B cell (primary cell): ENCODE measurements around the gene CXCL13. TPM values are rescaled to one million over a fixed set of nuclear protein-coding genes. Genes with fewer than 3 reads are reported as not detected.

ENCODE experiments used
- ATAC-seq: fragments of 200-7000 bp; cut with Tn5 transposase; one replicate; pipeline ENCODE4 v1.10.0; 2021; ENCODE audit warnings: low read depth, mild to moderate bottlenecking, moderate number of reproducible peaks, moderate library complexity
- CTCF ChIA-PET: fragments of 350-600 bp; sonication (Branson Sonifier 250); formaldehyde crosslinking; loops from one replicate; lab custom pipeline; 2021; ENCODE audit warnings: antibody characterized with exemption, inconsistent platforms; lab: Charles Lee
- POLR2A ChIA-PET: fragments of 350-600 bp; sonication (Branson Sonifier 250); formaldehyde crosslinking; loops from one replicate; lab custom pipeline; 2021; ENCODE audit warnings: antibody characterized with exemption; lab: Charles Lee
- DNase-seq: peaks from one replicate; pipeline ENCODE4 v3.0.0; 2013
- H2AFZ ChIP-seq: 2 replicates; pipeline ENCODE4 v1.6.1; 2012; ENCODE audit warnings: mild to moderate bottlenecking, low read depth, low read length; ENCODE audit not compliant: insufficient read depth, poor library complexity, severe bottlenecking
- H3K27ac ChIP-seq, 2 donors: 1 replicate in 1 of 2; 2 replicates in 1 of 2; pipeline ENCODE4 v1.5.1; 2012 to 2013; ENCODE audit warnings: low read length in 2 of 2, mild to moderate bottlenecking in 2 of 2, moderate library complexity in 1 of 2
- H3K27me3 ChIP-seq, 4 experiments: fragments of 200-600 bp in 1 of 4; sonication (generic) in 1 of 4; replicated peaks in 1 of 4; 1 replicate in 2 of 4; 2 replicates in 2 of 4; pipeline versions ENCODE4 v1.6.1 to v1.7.0; 2013 to 2016; ENCODE audit warnings: low read length in 3 of 4, mild to moderate bottlenecking in 2 of 4, mixed read lengths in 1 of 4, moderate library complexity in 1 of 4; ENCODE audit not compliant: insufficient read depth in 4 of 4, control insufficient read depth in 3 of 4; ENCODE audit errors: control extremely low read depth in 1 of 4
- H3K36me3 ChIP-seq, 2 experiments: replicated peaks in 1 of 2; 1 replicate in 1 of 2; 2 replicates in 1 of 2; pipeline versions ENCODE4 v1.6.1 to v1.7.1; 2013; ENCODE audit warnings: low read length in 1 of 2; ENCODE audit not compliant: insufficient read depth in 2 of 2, control insufficient read depth in 1 of 2; ENCODE audit errors: control extremely low read depth in 1 of 2, extremely low read depth in 1 of 2
- H3K4me1 ChIP-seq, 2 donors: fragments of 200-600 bp in 1 of 2; sonication (generic) in 1 of 2; 1 replicate in 1 of 2; 2 replicates in 1 of 2; pipeline versions ENCODE4 v1.5.1 to v1.6.1; 2013 to 2017; ENCODE audit warnings: low read length in 2 of 2; ENCODE audit not compliant: control insufficient read depth in 2 of 2, insufficient read depth in 2 of 2
- H3K4me2 ChIP-seq: replicated peaks from 2 replicates; pipeline ENCODE3; 2012; ENCODE audit warnings: mild to moderate bottlenecking, low read depth, low read length; ENCODE audit not compliant: poor library complexity, severe bottlenecking
- H3K4me3 ChIP-seq, 5 experiments: fragments of 200-600 bp in 1 of 5; sonication (generic) in 1 of 5; 1 replicate in 3 of 5; 2 replicates in 2 of 5; pipeline versions ENCODE4 v1.5.1 to v1.7.0; 2011 to 2016; ENCODE audit warnings: low read length in 4 of 5, mild to moderate bottlenecking in 4 of 5, low read depth in 2 of 5, control low read depth in 1 of 5, moderate library complexity in 1 of 5; ENCODE audit not compliant: insufficient read depth in 1 of 5; ENCODE audit errors: control extremely low read depth in 1 of 5, extremely low read depth in 1 of 5
- H3K79me2 ChIP-seq: fragments of 200-600 bp; sonication (generic); one replicate; pipeline ENCODE4 v1.6.0; 2016; ENCODE audit warnings: low read length; ENCODE audit not compliant: control insufficient read depth, insufficient read depth
- H3K9ac ChIP-seq: fragments of 200-600 bp; sonication (generic); 2 replicates; pipeline ENCODE4 v1.6.1; 2017; ENCODE audit warnings: mild to moderate bottlenecking, low read length, moderate library complexity
- H3K9me3 ChIP-seq, 3 donors: one replicate each; pipeline versions ENCODE4 v1.6.1 to v1.7.1; 2013; ENCODE audit warnings: low read length in 2 of 3; ENCODE audit not compliant: control insufficient read depth in 2 of 3, insufficient read depth in 1 of 3; ENCODE audit errors: control extremely low read depth in 1 of 3
- H4K20me1 ChIP-seq: 2 replicates; pipeline ENCODE4 v1.6.0; 2012; ENCODE audit warnings: mild to moderate bottlenecking, low read length; ENCODE audit not compliant: insufficient read depth, control insufficient read depth, poor library complexity, severe bottlenecking
- H3K27ac Mint-ChIP-seq: one replicate; pipeline ENCODE4 v1.8.0; 2021; ENCODE audit warnings: mixed read lengths
- H3K27me3 Mint-ChIP-seq: one replicate; pipeline ENCODE4 v1.8.0; 2021; ENCODE audit warnings: mixed read lengths
- H3K4me1 Mint-ChIP-seq: one replicate; pipeline ENCODE4 v1.8.0; 2021; ENCODE audit warnings: mixed read lengths
- H3K4me3 Mint-ChIP-seq: one replicate; pipeline ENCODE4 v1.8.0; 2021; ENCODE audit warnings: mixed read lengths
- H3K9me3 Mint-ChIP-seq: one replicate; pipeline ENCODE4 v1.8.0; 2022; ENCODE audit warnings: mixed read lengths; ENCODE audit not compliant: insufficient read depth
- CTCF ChIP-seq: fragments of 200-600 bp; IDR thresholded peaks from one replicate; pipeline ENCODE4 v1.8.0; 2022; ENCODE audit warnings: antibody characterized with exemption, mild to moderate bottlenecking
- EZH2 ChIP-seq: IDR thresholded peaks from 2 replicates; pipeline ENCODE4 v1.6.1; 2012; ENCODE audit warnings: borderline replicate concordance, low read depth, mild to moderate bottlenecking, moderate library complexity, low read length; ENCODE audit not compliant: insufficient read depth, poor library complexity, severe bottlenecking
- WGBS: methylation state at CpG from one replicate; pipeline ENCODE4 v1.1.5; 2013; ENCODE audit warnings: missing lambda C conversion rate; ENCODE audit not compliant: insufficient coverage; 5-methylcytosine and 5-hydroxymethylcytosine counted together
- intact Hi-C: fragments of 100-400 bp; cut with micrococcal nuclease; formaldehyde crosslinking; loops from one replicate; pipeline ENCODE4 v1.10.0; 2022
- polyA plus RNA-seq: library from polyadenylated mRNA; depleted of rRNA; stranded (reverse); fragments of >200 nt; gene quantifications from 2 replicates; pipeline ENCODE4 v1.2.3, GENCODE V29; 2012
- total RNA-seq, 2 donors: library from RNA; stranded (reverse); fragments of 120-200 nt in 1 of 2; gene quantifications; 1 replicate in 1 of 2; 2 replicates in 1 of 2; pipeline versions ENCODE4 v1.2.3 to v1.2.4, GENCODE V29; 2013 to 2022

Gene CXCL13
- total and polyA plus RNA-seq, 2 donors (not counting 1 experiment from before 2014, with no cell fraction given) = not detected

- ChIA-PET CTCF (interaction anchor here (1.4 kb wide), 1 partner anchor 9 kb away, joined by 5 read pairs; no protein-coding TSS in a partner anchor), POLR2A (no interaction called here)
- no peak overlapping the region for H3K4me2 ChIP-seq
- no peak overlapping the region for H3K9ac ChIP-seq
- H3K4me3 ChIP-seq = no peak overlapping the region
- no peaks in the 10 kb centered on the region for H4K20me1 ChIP-seq
- no peak overlapping the region for H2AFZ ChIP-seq
- no peaks in the 10 kb centered on the region for H3K27me3 ChIP-seq
- Mint-ChIP-seq H3K4me3 (no peak overlapping the region), H3K9me3 (no peaks in the 10 kb centered on the region), H3K4me1 (no peaks in the 10 kb centered on the region), H3K27ac (no peak overlapping the region), H3K27me3 (peaks cover 4% of the 10 kb centered on the region)
- no peaks in the 10 kb centered on the region for H3K4me1 ChIP-seq
- no peak for TF ChIP-seq CTCF
- no peak for TF ChIP-seq EZH2
- intact Hi-C loops = no loop called here
- DNase-seq = no peak
- no peaks in the 10 kb centered on the region for H3K36me3 ChIP-seq
- 70% methylated on average over 2 of the region's 4 CpGs for WGBS
- H3K27ac ChIP-seq = no peak overlapping the region
- no peak for ATAC-seq
- no peaks in the 10 kb centered on the region for H3K9me3 ChIP-seq
- H3K79me2 ChIP-seq = no peaks in the 10 kb centered on the region
These were observed 18.6 kb downstream of the CXCL13 start for GRCh38 chr4:77624213-77624612.

- no peak overlapping the region for H3K4me3 ChIP-seq
- 87% methylated on average over 4 of the region's 5 CpGs for WGBS
- no peak overlapping the region for H3K27ac ChIP-seq
- ATAC-seq (no peak), DNase-seq (no peak)
- POLR2A ChIA-PET = no interaction called here
- H4K20me1 ChIP-seq = no peaks in the 10 kb centered on the region
- Mint-ChIP-seq H3K9me3 (no peaks in the 10 kb centered on the region), H3K4me3 (no peak overlapping the region), H3K4me1 (peaks cover 7% of the 10 kb centered on the region), H3K27me3 (peaks cover 4% of the 10 kb centered on the region), H3K27ac (no peak overlapping the region)
- no peak overlapping the region for H2AFZ ChIP-seq
- CTCF ChIA-PET = no interaction called here
- H3K27me3 ChIP-seq = no peaks in the 10 kb centered on the region
- no peaks in the 10 kb centered on the region for H3K9me3 ChIP-seq
- no peaks in the 10 kb centered on the region for H3K79me2 ChIP-seq
- intact Hi-C loops = no loop called here
- no peaks in the 10 kb centered on the region for H3K36me3 ChIP-seq
- no peak for TF ChIP-seq EZH2
- TF ChIP-seq CTCF = no peak
- no peak overlapping the region for H3K4me2 ChIP-seq
- no peaks in the 10 kb centered on the region for H3K4me1 ChIP-seq
- H3K9ac ChIP-seq = no peak overlapping the region
These were observed 19.9 kb downstream of the CXCL13 start for GRCh38 chr4:77625485-77625884.
